MCF 10A (cell line): Measurements from ENCODE around the gene FBRSL1. TPM values are rescaled to one million over a fixed set of nuclear protein-coding genes. Genes with fewer than 3 reads are reported as not detected.

Experiments used
- BruUV-seq: library from RNA; stranded (reverse); fragments of 400-500 nt; replicated peaks from 2 replicates; lab custom pipeline; 2021; lab: Mats Ljungman, UMichigan
- CTCF ChIA-PET: fragments of 300-600 bp; sonication (Branson Sonifier 250); formaldehyde crosslinking; extraction: SDS; loops from one replicate; lab custom pipeline; 2021; ENCODE audit warnings: antibody characterized with exemption, inconsistent platforms; lab: Yijun Ruan, JAX
- POLR2A ChIA-PET: fragments of 300-600, 350-650 bp; sonication (Branson Sonifier 250); formaldehyde crosslinking; extraction: SDS; loops from one replicate; lab custom pipeline; 2020; ENCODE audit warnings: antibody characterized with exemption, inconsistent platforms; lab: Yijun Ruan, JAX
- DNase-seq: peaks from one replicate; pipeline ENCODE4 v3.0.0-alpha.2; 2018; ENCODE audit not compliant: unreplicated experiment
- H3K27ac Mint-ChIP-seq: one replicate; pipeline ENCODE4 v1.8.0; 2022; ENCODE audit warnings: mild to moderate bottlenecking, low read depth, mixed read lengths; ENCODE audit not compliant: unreplicated experiment
- H3K27me3 Mint-ChIP-seq: one replicate; pipeline ENCODE4 v1.8.0; 2022; ENCODE audit warnings: mixed read lengths; ENCODE audit not compliant: insufficient read depth, unreplicated experiment
- H3K36me3 Mint-ChIP-seq: one replicate; pipeline ENCODE4 v1.8.0; 2022; ENCODE audit warnings: mild to moderate bottlenecking, moderate library complexity, mixed read lengths; ENCODE audit not compliant: insufficient read depth, unreplicated experiment
- H3K4me1 Mint-ChIP-seq: one replicate; pipeline ENCODE4 v1.8.0; 2022; ENCODE audit warnings: mixed read lengths; ENCODE audit not compliant: insufficient read depth, unreplicated experiment
- H3K4me3 Mint-ChIP-seq: one replicate; pipeline ENCODE4 v1.8.0; 2022; ENCODE audit warnings: mild to moderate bottlenecking, moderate library complexity, mixed read lengths; ENCODE audit not compliant: unreplicated experiment
- H3K9me3 Mint-ChIP-seq: one replicate; pipeline ENCODE4 v1.8.0; 2022; ENCODE audit warnings: mixed read lengths; ENCODE audit not compliant: unreplicated experiment
- CTCF ChIP-seq: fragments of 200-600 bp; IDR thresholded peaks from one replicate; pipeline ENCODE4 v1.8.0; 2022; ENCODE audit warnings: antibody characterized with exemption, mild to moderate bottlenecking; ENCODE audit not compliant: unreplicated experiment
- intact Hi-C: fragments of 100-400 bp; cut with micrococcal nuclease; formaldehyde crosslinking; loops from 2 replicates; pipeline ENCODE4 v1.14.1; 2022
- total RNA-seq: library from RNA; stranded (reverse); gene quantifications from 2 replicates; pipeline ENCODE4 v1.2.3, GENCODE V29; 2022

The FBRSL1 gene
- total RNA-seq, 1 experiment from 2014 or later = 47.4 TPM

- intact Hi-C loops = loop anchor here (2.0 kb wide), 2 partner anchors 34 to 110 kb away; partner anchors contain the start of gene FBRSL1
- Mint-ChIP-seq H3K4me3 (peak overlapping the region; percentile 40), H3K9me3 (no peaks in the 10 kb centered on the region), H3K27me3 (no peaks in the 10 kb centered on the region), H3K27ac (no peak overlapping the region), H3K36me3 (no peaks in the 10 kb centered on the region), H3K4me1 (peaks cover 12% of the 10 kb centered on the region)
- DNase-seq = no peak
- no peak for TF ChIP-seq CTCF
- ChIA-PET CTCF (interaction anchor here (0.6 to 0.7 kb wide), 2 partner anchors 110 kb away, joined by 3 read pairs; no protein-coding TSS in a partner anchor), POLR2A (interaction anchor here (0.9 kb wide), 1 partner anchor 95 kb away, joined by 3 read pairs; no protein-coding TSS in a partner anchor)
- BruUV-seq = no TSS peak
These were observed 35.3 kb downstream of the FBRSL1 start for GRCh38 chr12:132525011-132525832.

GRCh38 chr12:132525833-132526455 is 36.0 kb downstream of the FBRSL1 start:
- BruUV-seq = no TSS peak
- CTCF ChIA-PET = interaction anchor here (0.7 kb wide), 1 partner anchor 111 kb away, joined by 3 read pairs; no protein-coding TSS in a partner anchor
- DNase-seq = no peak

GRCh38 chr12:132527186-132527882 is 37.4 kb downstream of the FBRSL1 start:
- Mint-ChIP-seq H3K36me3 (no peaks in the 10 kb centered on the region), H3K27me3 (no peaks in the 10 kb centered on the region), H3K9me3 (no peaks in the 10 kb centered on the region), H3K4me1 (peaks cover 12% of the 10 kb centered on the region), H3K4me3 (no peak overlapping the region), H3K27ac (no peak overlapping the region)
- BruUV-seq = no TSS peak
- ChIA-PET POLR2A (interaction anchor here (0.7 kb wide), 1 partner anchor 211 kb away, joined by 3 read pairs; no protein-coding TSS in a partner anchor), CTCF (no interaction called here)
- intact Hi-C loops = no loop called here
- DNase-seq = no peak
- no peak for TF ChIP-seq CTCF

More at GRCh38 chr12:132525833-132526455, 36.0 kb downstream of the FBRSL1 start:
- no peak overlapping the region for H3K27ac Mint-ChIP-seq
- H3K4me1 Mint-ChIP-seq = peaks cover 12% of the 10 kb centered on the region
- H3K4me3 Mint-ChIP-seq = no peak overlapping the region
- intact Hi-C loops = loop anchor here (2.0 kb wide), 2 partner anchors 35 to 111 kb away; partner anchors contain the start of gene FBRSL1
- no peaks in the 10 kb centered on the region for H3K9me3 Mint-ChIP-seq
- TF ChIP-seq CTCF = no peak
- H3K36me3 Mint-ChIP-seq = no peaks in the 10 kb centered on the region
- no peaks in the 10 kb centered on the region for H3K27me3 Mint-ChIP-seq
- POLR2A ChIA-PET = no interaction called here
